ENCODE results near the gene GXYLT2.
A peak's percentile ranks its signal among the peaks of the same experiment; 100 is the strongest.

The GXYLT2 gene

DNA sequence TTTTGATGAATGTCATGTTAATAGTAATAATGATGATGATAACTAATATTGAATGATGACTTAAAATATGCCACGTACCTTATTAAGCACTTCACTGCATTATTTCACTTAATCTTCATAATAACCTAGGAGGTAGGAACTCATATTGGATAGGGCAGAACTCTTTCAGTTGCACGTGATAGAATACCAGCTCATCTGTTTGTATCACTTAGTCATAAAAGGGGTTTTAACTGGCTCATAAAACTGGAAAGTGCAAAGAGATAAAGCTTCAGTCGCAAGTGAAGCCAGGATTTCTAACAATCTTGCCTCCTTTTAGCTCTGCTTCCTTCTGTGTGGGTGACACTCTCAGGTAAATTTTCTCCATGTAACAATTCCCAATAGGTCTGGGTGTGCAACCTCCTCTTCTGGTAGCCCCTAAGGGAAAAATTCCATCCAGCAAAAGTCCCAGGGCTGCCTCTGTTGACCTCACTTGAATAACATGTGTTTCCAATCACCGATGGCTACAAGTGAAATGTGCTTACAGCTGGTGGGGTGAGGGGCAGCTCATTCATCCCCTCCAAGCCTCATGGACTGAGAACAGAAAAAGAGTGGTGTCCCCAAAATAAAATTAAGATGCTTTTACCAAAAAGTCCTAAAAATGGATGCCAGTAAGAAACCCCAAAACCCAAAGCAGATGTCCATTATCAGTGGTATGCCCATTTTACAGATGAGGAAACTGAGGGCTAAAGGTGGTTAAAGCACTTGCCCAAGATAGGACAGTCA, 9.3 kb downstream of the GXYLT2 start (continued):
- TF ChIP-seq, protein P1, sequence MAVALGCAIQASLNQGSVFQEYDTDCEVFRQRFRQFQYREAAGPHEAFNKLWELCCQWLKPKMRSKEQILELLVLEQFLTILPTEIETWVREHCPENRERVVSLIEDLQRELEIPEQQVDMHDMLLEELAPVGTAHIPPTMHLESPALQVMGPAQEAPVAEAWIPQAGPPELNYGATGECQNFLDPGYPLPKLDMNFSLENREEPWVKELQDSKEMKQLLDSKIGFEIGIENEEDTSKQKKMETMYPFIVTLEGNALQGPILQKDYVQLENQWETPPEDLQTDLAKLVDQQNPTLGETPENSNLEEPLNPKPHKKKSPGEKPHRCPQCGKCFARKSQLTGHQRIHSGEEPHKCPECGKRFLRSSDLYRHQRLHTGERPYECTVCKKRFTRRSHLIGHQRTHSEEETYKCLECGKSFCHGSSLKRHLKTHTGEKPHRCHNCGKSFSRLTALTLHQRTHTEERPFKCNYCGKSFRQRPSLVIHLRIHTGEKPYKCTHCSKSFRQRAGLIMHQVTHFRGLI (tag by site-specific recombination; IDR thresholded peaks at IDR 0.05) = no peak
- no peak for TF ChIP-seq ZNF274 (IDR thresholded peaks at IDR 0.05; ENCODE audit: low read length)
- TF ChIP-seq ZNF274 (tag by site-specific recombination; IDR thresholded peaks at IDR 0.05; ENCODE audit: borderline replicate concordance) = no peak
- TF ChIP-seq ZNF112 (tag by site-specific recombination; IDR thresholded peaks at IDR 0.05) = no peak
- TF ChIP-seq SP2 (tag by site-specific recombination; IDR thresholded peaks at IDR 0.05) = no peak
- no peak for TF ChIP-seq KLF7 (tag by site-specific recombination; IDR thresholded peaks at IDR 0.05; ENCODE audit: borderline replicate concordance)
- TF ChIP-seq BCL11A (tag by site-specific recombination; IDR thresholded peaks at IDR 0.05; ENCODE audit: low read depth) = no peak
- no peak for TF ChIP-seq ZNF433 (tag by site-specific recombination; IDR thresholded peaks at IDR 0.05; ENCODE audit: low read depth)
- 0 out of 2 replicates have a peak, but pooled peaks have one; percentile 30 for TF ChIP-seq MYNN (tag by site-specific recombination; IDR thresholded peaks at IDR 0.05; ENCODE audit: borderline replicate concordance)
- peak; percentile 30; the same call in 1 of the 2 replicates for TF ChIP-seq ZNF629 (tag by site-specific recombination; IDR thresholded peaks at IDR 0.05)
- TF ChIP-seq, protein P2, sequence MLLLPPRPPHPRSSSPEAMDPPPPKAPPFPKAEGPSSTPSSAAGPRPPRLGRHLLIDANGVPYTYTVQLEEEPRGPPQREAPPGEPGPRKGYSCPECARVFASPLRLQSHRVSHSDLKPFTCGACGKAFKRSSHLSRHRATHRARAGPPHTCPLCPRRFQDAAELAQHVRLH (tag by site-specific recombination; IDR thresholded peaks at IDR 0.05) = peak; percentile 67
- peak; percentile 76 for TF ChIP-seq ZNF366 (tag by site-specific recombination; conservative IDR thresholded peaks at IDR 0.05)
- peak; percentile 27; the same call in 1 of the 2 replicates for TF ChIP-seq SP7 (tag by site-specific recombination; IDR thresholded peaks at IDR 0.05)

DNA sequence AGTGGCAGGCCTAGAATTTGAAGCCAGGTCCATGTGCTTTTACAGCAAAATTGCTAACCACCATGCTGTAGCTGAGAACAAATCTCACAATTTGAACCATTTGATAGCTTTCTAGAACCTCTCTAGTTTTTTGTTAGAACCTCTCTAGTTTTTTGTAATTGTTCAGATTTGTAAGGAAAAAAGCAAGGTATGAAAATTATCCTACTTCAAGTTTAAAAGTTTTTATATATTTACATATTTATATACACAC, 9.8 kb downstream of the GXYLT2 start:
- Histone ChIP-seq H3K36me3 (ENCODE audit: control insufficient read depth in 2 of 2, insufficient read depth in 1 of 2, low read length in 2 of 2) (no peaks in the 10 kb centered on the region), H3K27ac (ENCODE audit: extremely low read depth, low read depth, low read length) (no peak overlapping the region), H3K4me3 (ENCODE audit: low read depth, low read length) (no peak overlapping the region), H3K9me3 (ENCODE audit: control insufficient read depth, insufficient read depth, low read depth, low read length) (no peaks in the 10 kb centered on the region), H3K4me1 (ENCODE audit: control insufficient read depth, insufficient read depth, low read length) (peaks cover 6% of the 10 kb centered on the region)
- POLR2A ChIA-PET = no interaction called here
- CTCF ChIA-PET = interaction anchor here (0.7 kb wide), 1 partner anchor 13 kb away, joined by 3 read pairs; no protein-coding TSS in a partner anchor
- TF ChIP-seq RBAK (tag by site-specific recombination; IDR thresholded peaks at IDR 0.05) (no peak), ZNF621 (tag by site-specific recombination; IDR thresholded peaks at IDR 0.05) (no peak), KLF1 (tag by site-specific recombination; IDR thresholded peaks at IDR 0.05) (no peak), ZNF585B (tag by site-specific recombination; IDR thresholded peaks at IDR 0.05) (no peak), ZNF433 (tag by site-specific recombination; IDR thresholded peaks at IDR 0.05; ENCODE audit: low read depth) (no peak), TCF7L2 (IDR thresholded peaks at IDR 0.05; ENCODE audit: borderline replicate concordance, low read depth, low read length) (no peak), HOXA7 (CRISPR knock-in tag; IDR thresholded peaks at IDR 0.05; ENCODE audit: borderline replicate concordance) (no peak), INSM2 (tag by site-specific recombination; IDR thresholded peaks at IDR 0.05) (no peak), GLI2 (tag by site-specific recombination; IDR thresholded peaks at IDR 0.05; ENCODE audit: borderline replicate concordance, low read depth) (no peak), ZNF10 (tag by site-specific recombination; IDR thresholded peaks at IDR 0.05) (no peak), YY1 (tag by site-specific recombination; IDR thresholded peaks at IDR 0.05) (no peak), ZNF214 (tag by site-specific recombination; IDR thresholded peaks at IDR 0.05; ENCODE audit: borderline replicate concordance) (no peak), ZNF354C (tag by site-specific recombination; IDR thresholded peaks at IDR 0.05; ENCODE audit: borderline replicate concordance, low read depth) (no peak), ZNF223 (tag by site-specific recombination; IDR thresholded peaks at IDR 0.05) (no peak), ZFP69B (tag by site-specific recombination; IDR thresholded peaks at IDR 0.05) (no peak)
- TF ChIP-seq, protein P3, sequence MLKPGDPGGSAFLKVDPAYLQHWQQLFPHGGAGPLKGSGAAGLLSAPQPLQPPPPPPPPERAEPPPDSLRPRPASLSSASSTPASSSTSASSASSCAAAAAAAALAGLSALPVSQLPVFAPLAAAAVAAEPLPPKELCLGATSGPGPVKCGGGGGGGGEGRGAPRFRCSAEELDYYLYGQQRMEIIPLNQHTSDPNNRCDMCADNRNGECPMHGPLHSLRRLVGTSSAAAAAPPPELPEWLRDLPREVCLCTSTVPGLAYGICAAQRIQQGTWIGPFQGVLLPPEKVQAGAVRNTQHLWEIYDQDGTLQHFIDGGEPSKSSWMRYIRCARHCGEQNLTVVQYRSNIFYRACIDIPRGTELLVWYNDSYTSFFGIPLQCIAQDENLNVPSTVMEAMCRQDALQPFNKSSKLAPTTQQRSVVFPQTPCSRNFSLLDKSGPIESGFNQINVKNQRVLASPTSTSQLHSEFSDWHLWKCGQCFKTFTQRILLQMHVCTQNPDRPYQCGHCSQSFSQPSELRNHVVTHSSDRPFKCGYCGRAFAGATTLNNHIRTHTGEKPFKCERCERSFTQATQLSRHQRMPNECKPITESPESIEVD (tag by site-specific recombination; IDR thresholded peaks at IDR 0.05) = no peak

Measured in HEK293 (cell line).